ENCODE data around the gene SH3GL2.

DNA sequence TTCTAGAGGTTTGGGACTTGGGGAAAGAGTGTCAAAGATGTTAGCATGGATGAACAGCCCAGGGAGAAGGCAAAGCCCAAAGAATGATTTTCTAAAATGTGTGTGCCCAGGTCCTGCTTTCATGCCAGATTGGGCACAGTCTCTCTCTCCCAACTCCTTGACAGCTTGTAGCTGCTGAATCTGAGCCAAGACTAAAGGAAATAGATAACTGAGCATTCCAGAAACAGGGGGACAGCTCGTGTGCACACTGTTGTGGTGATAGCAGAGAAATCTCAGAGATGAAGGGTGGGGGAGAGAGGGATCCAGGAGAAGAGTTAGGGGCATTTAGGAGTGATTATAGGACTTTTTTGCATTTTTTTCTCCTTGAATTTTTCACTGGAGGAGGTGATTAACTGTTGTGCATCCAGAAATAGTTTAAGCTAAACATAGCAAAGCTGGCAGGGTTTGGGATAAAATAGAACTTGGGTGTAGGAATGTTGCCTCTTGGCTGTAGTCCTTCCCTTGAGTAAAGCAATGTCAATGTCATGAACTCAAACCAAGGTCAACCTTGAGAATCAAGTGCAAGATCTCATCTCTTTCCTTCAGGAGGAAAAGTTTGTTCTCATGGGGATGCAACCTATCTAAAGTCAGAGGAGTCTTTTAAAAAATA lies 245.9 kb downstream of the SH3GL2 start:
- TF ChIP-seq, protein P1, sequence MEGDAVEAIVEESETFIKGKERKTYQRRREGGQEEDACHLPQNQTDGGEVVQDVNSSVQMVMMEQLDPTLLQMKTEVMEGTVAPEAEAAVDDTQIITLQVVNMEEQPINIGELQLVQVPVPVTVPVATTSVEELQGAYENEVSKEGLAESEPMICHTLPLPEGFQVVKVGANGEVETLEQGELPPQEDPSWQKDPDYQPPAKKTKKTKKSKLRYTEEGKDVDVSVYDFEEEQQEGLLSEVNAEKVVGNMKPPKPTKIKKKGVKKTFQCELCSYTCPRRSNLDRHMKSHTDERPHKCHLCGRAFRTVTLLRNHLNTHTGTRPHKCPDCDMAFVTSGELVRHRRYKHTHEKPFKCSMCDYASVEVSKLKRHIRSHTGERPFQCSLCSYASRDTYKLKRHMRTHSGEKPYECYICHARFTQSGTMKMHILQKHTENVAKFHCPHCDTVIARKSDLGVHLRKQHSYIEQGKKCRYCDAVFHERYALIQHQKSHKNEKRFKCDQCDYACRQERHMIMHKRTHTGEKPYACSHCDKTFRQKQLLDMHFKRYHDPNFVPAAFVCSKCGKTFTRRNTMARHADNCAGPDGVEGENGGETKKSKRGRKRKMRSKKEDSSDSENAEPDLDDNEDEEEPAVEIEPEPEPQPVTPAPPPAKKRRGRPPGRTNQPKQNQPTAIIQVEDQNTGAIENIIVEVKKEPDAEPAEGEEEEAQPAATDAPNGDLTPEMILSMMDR (IDR thresholded peaks at IDR 0.05), result no peak
- TF ChIP-seq POLR2A (IDR thresholded peaks at IDR 0.05), result no peak
